SK-N-SH treated with all-trans-retinoic acid at 6 μM for 48 hours (cell line): ENCODE data around the gene MAML2.

Source experiments
- ATAC-seq: fragments of 200-7000 bp; cut with Tn5 transposase; 3 replicates; pipeline ENCODE4 v1.9.1; 2020; ENCODE audit warnings: mild to moderate bottlenecking, moderate library complexity
- ARNTL ChIP-seq: fragments of 450-650 bp; formaldehyde crosslinking; IDR thresholded peaks from 2 replicates; pipeline ENCODE4 v1.5.0; 2020; ENCODE audit warnings: low read depth, mild to moderate bottlenecking, moderate library complexity, borderline replicate concordance
- BACH2 ChIP-seq: fragments of 250-450 bp; sonication (Bioruptor Pico); IDR thresholded peaks from 2 replicates; pipeline ENCODE4 v1.9.0; 2021; ENCODE audit warnings: mild to moderate bottlenecking, borderline replicate concordance
- CREB5 ChIP-seq: fragments of 250-450 bp; sonication (Bioruptor Pico); IDR thresholded peaks from 2 replicates; pipeline ENCODE4 v1.5.1; 2020; ENCODE audit warnings: low read depth, mild to moderate bottlenecking, moderate library complexity
- CSDC2 ChIP-seq: fragments of 250-450 bp; sonication (Bioruptor Pico); IDR thresholded peaks from 2 replicates; pipeline ENCODE4 v1.5.0; 2020; ENCODE audit warnings: mild to moderate bottlenecking, moderate library complexity
- CSRNP3 ChIP-seq: fragments of 250-450 bp; sonication (Bioruptor Pico); IDR thresholded peaks from 2 replicates; pipeline ENCODE4 v1.5.1; 2021; ENCODE audit warnings: mild to moderate bottlenecking, moderate library complexity
- ESRRG ChIP-seq: fragments of 250-450 bp; sonication (Bioruptor Pico); IDR thresholded peaks from 2 replicates; pipeline ENCODE4 v1.6.1; 2021; ENCODE audit warnings: mild to moderate bottlenecking
- GLIS3 ChIP-seq: fragments of 250-450 bp; sonication (Bioruptor Pico); IDR thresholded peaks from 2 replicates; pipeline ENCODE4 v1.5.0; 2020; ENCODE audit warnings: mild to moderate bottlenecking, moderate library complexity
- ISL1 ChIP-seq: fragments of 250-450 bp; sonication (Bioruptor Pico); IDR thresholded peaks from 2 replicates; pipeline ENCODE4 v2.1.2; 2022; ENCODE audit warnings: mild to moderate bottlenecking, moderate library complexity
- OSR1 ChIP-seq: fragments of 250-450 bp; sonication (Bioruptor Pico); IDR thresholded peaks from 2 replicates; pipeline ENCODE4 v1.8.0; 2022; ENCODE audit warnings: moderate library complexity, mild to moderate bottlenecking, inconsistent platforms
- PATZ1 ChIP-seq: fragments of 250-450 bp; sonication (Bioruptor Pico); IDR thresholded peaks from 2 replicates; pipeline ENCODE4 v1.8.0; 2020; ENCODE audit warnings: mild to moderate bottlenecking, moderate library complexity, borderline replicate concordance
- POU6F1 ChIP-seq: fragments of 250-450 bp; sonication (Bioruptor Pico); IDR thresholded peaks from 2 replicates; pipeline ENCODE4 v1.8.0; 2021; ENCODE audit warnings: low read depth, mild to moderate bottlenecking, moderate library complexity, borderline replicate concordance
- RARB ChIP-seq: fragments of 250-450 bp; sonication (Bioruptor Pico); IDR thresholded peaks from 2 replicates; pipeline ENCODE4 v1.8.0; 2021; ENCODE audit warnings: mild to moderate bottlenecking, moderate library complexity
- SNAI2 ChIP-seq: fragments of 250-450 bp; sonication (Bioruptor Pico); IDR thresholded peaks from 2 replicates; pipeline ENCODE4 v1.5.0; 2020; ENCODE audit warnings: mild to moderate bottlenecking, moderate library complexity
- TCF4 ChIP-seq: fragments of 250-450 bp; sonication (Bioruptor Pico); IDR thresholded peaks from 2 replicates; pipeline ENCODE4 v1.8.0; 2021; ENCODE audit warnings: mild to moderate bottlenecking, moderate library complexity, borderline replicate concordance
- TOX ChIP-seq: fragments of 250-450 bp; sonication (Bioruptor Pico); IDR thresholded peaks from 2 replicates; pipeline ENCODE4 v1.8.0; 2021; ENCODE audit warnings: mild to moderate bottlenecking, moderate library complexity, borderline replicate concordance
- TSHZ2 ChIP-seq: fragments of 250-450 bp; sonication (Bioruptor Pico); IDR thresholded peaks from 2 replicates; pipeline ENCODE4 v1.5.0; 2020; ENCODE audit warnings: mild to moderate bottlenecking, moderate library complexity
- ZC3H10 ChIP-seq: fragments of 250-450 bp; sonication (Bioruptor Pico); IDR thresholded peaks from 2 replicates; pipeline ENCODE4 v1.5.1; 2021; ENCODE audit warnings: mild to moderate bottlenecking, moderate library complexity
- ZFP3 ChIP-seq: fragments of 250-450 bp; sonication (Bioruptor Pico); IDR thresholded peaks from 2 replicates; pipeline ENCODE4 v1.5.0; 2020; ENCODE audit warnings: mild to moderate bottlenecking, moderate library complexity
- ZFP30 ChIP-seq: fragments of 450-650 bp; formaldehyde crosslinking; IDR thresholded peaks from 2 replicates; pipeline ENCODE4 v1.5.0; 2022; ENCODE audit warnings: mild to moderate bottlenecking, moderate library complexity
- ZNF565 ChIP-seq: fragments of 450-650 bp; formaldehyde crosslinking; conservative IDR thresholded peaks from 2 replicates; pipeline ENCODE4 v1.5.0; 2020; ENCODE audit warnings: low read depth, mild to moderate bottlenecking, moderate library complexity
- ZNF70 ChIP-seq: fragments of 450-650 bp; formaldehyde crosslinking; IDR thresholded peaks from 2 replicates; pipeline ENCODE4 v1.5.0; 2020; ENCODE audit warnings: mild to moderate bottlenecking, moderate library complexity
- ZNF8 ChIP-seq: fragments of 450-650 bp; formaldehyde crosslinking; IDR thresholded peaks from 2 replicates; pipeline ENCODE4 v1.5.0; 2020; ENCODE audit warnings: mild to moderate bottlenecking, moderate library complexity

Gene MAML2

GRCh38 chr11:96130061-96130620 lies 212.9 kb downstream of the MAML2 start:
- TF ChIP-seq CSRNP3 (CRISPR knock-in tag) (no peak), TOX (CRISPR knock-in tag) (no peak), ZNF70 (CRISPR knock-in tag) (no peak), BACH2 (no peak), ZFP3 (CRISPR knock-in tag) (no peak), ARNTL (CRISPR knock-in tag) (no peak), ESRRG (CRISPR knock-in tag) (no peak)
- TF ChIP-seq, all 23 proteins: peak for 0
- no peak for ATAC-seq

- peak; percentile 28 for ATAC-seq
- TF ChIP-seq GLIS3 (CRISPR knock-in tag): no peak
- TF ChIP-seq BACH2: no peak
- TF ChIP-seq ZC3H10: no peak
- no peak for TF ChIP-seq POU6F1 (CRISPR knock-in tag)
- no peak for TF ChIP-seq ARNTL (CRISPR knock-in tag)
- TF ChIP-seq ZFP30 (CRISPR knock-in tag): no peak
- no peak for TF ChIP-seq SNAI2
- no peak for TF ChIP-seq ZNF70 (CRISPR knock-in tag)
- TF ChIP-seq CREB5: no peak
- no peak for TF ChIP-seq ISL1
- TF ChIP-seq CSDC2 (CRISPR knock-in tag): no peak
- no peak for TF ChIP-seq RARB
- no peak for TF ChIP-seq TOX (CRISPR knock-in tag)
- no peak for TF ChIP-seq ZNF565 (CRISPR knock-in tag)
- TF ChIP-seq OSR1: no peak
- no peak for TF ChIP-seq PATZ1
- no peak for TF ChIP-seq TSHZ2 (CRISPR knock-in tag)
- TF ChIP-seq ESRRG (CRISPR knock-in tag): no peak
Measured at GRCh38 chr11:96127596-96127959, 215.4 kb downstream of the MAML2 start.

GRCh38 chr11:96126917-96127595 lies 215.9 kb downstream of the MAML2 start:
- peak; percentile 46 for ATAC-seq
- TF ChIP-seq ZNF8 (CRISPR knock-in tag) (no peak), TSHZ2 (CRISPR knock-in tag) (no peak), POU6F1 (CRISPR knock-in tag) (no peak), CSRNP3 (CRISPR knock-in tag) (no peak), CSDC2 (CRISPR knock-in tag) (no peak), ZFP3 (CRISPR knock-in tag) (no peak), ARNTL (CRISPR knock-in tag) (no peak), TCF4 (no peak; the same call in 1 of the 2 replicates), ZNF70 (CRISPR knock-in tag) (no peak), ISL1 (peak; percentile 82)
